OCI-LY3 (cell line): Measurements from ENCODE around the gene SMIM21.

ENCODE experiments used
- CTCF ChIP-seq: fragments of 200-600, 300-600 bp; sonication (generic); IDR thresholded peaks from 2 replicates; pipeline ENCODE4 v1.5.1; 2014; ENCODE audit warnings: antibody characterized with exemption, low read length, low read depth
- EZH2phosphoT487 ChIP-seq: fragments of 200-600 bp; shearing (Covaris generic); IDR thresholded peaks from 2 replicates; pipeline ENCODE4 v1.6.1; 2018; ENCODE audit warnings: antibody characterized with exemption, mixed run types, low read depth

GRCh38 chr18:75473316-75473715 is 45.8 kb upstream of the SMIM21 start:
- no peak for TF ChIP-seq CTCF
- TF ChIP-seq EZH2phosphoT487 = no peak
